SK-N-SH treated with all-trans-retinoic acid at 6 μM for 48 hours (cell line): ENCODE results near the gene SRPX2.

Experiments
- ATAC-seq: fragments of 200-7000 bp; cut with Tn5 transposase; 3 replicates; pipeline ENCODE4 v1.9.1; 2020; ENCODE audit warnings: mild to moderate bottlenecking, moderate library complexity
- ARNTL ChIP-seq: fragments of 450-650 bp; formaldehyde crosslinking; IDR thresholded peaks from 2 replicates; pipeline ENCODE4 v1.5.0; 2020; ENCODE audit warnings: low read depth, mild to moderate bottlenecking, moderate library complexity, borderline replicate concordance
- CREB5 ChIP-seq: fragments of 250-450 bp; sonication (Bioruptor Pico); IDR thresholded peaks from 2 replicates; pipeline ENCODE4 v1.5.1; 2020; ENCODE audit warnings: low read depth, mild to moderate bottlenecking, moderate library complexity
- ESRRG ChIP-seq: fragments of 250-450 bp; sonication (Bioruptor Pico); IDR thresholded peaks from 2 replicates; pipeline ENCODE4 v1.6.1; 2021; ENCODE audit warnings: mild to moderate bottlenecking
- GLIS3 ChIP-seq: fragments of 250-450 bp; sonication (Bioruptor Pico); IDR thresholded peaks from 2 replicates; pipeline ENCODE4 v1.5.0; 2020; ENCODE audit warnings: mild to moderate bottlenecking, moderate library complexity
- OSR1 ChIP-seq: fragments of 250-450 bp; sonication (Bioruptor Pico); IDR thresholded peaks from 2 replicates; pipeline ENCODE4 v1.8.0; 2022; ENCODE audit warnings: moderate library complexity, mild to moderate bottlenecking, inconsistent platforms
- PATZ1 ChIP-seq: fragments of 250-450 bp; sonication (Bioruptor Pico); IDR thresholded peaks from 2 replicates; pipeline ENCODE4 v1.8.0; 2020; ENCODE audit warnings: mild to moderate bottlenecking, moderate library complexity, borderline replicate concordance
- POU6F1 ChIP-seq: fragments of 250-450 bp; sonication (Bioruptor Pico); IDR thresholded peaks from 2 replicates; pipeline ENCODE4 v1.8.0; 2021; ENCODE audit warnings: low read depth, mild to moderate bottlenecking, moderate library complexity, borderline replicate concordance
- PPARA ChIP-seq: fragments of 250-450 bp; sonication (Bioruptor Pico); IDR thresholded peaks from 2 replicates; pipeline ENCODE4 v1.5.0; 2020; ENCODE audit warnings: mild to moderate bottlenecking, borderline replicate concordance
- RARB ChIP-seq: fragments of 250-450 bp; sonication (Bioruptor Pico); IDR thresholded peaks from 2 replicates; pipeline ENCODE4 v1.8.0; 2021; ENCODE audit warnings: mild to moderate bottlenecking, moderate library complexity
- TCF4 ChIP-seq: fragments of 250-450 bp; sonication (Bioruptor Pico); IDR thresholded peaks from 2 replicates; pipeline ENCODE4 v1.8.0; 2021; ENCODE audit warnings: mild to moderate bottlenecking, moderate library complexity, borderline replicate concordance
- TOX ChIP-seq: fragments of 250-450 bp; sonication (Bioruptor Pico); IDR thresholded peaks from 2 replicates; pipeline ENCODE4 v1.8.0; 2021; ENCODE audit warnings: mild to moderate bottlenecking, moderate library complexity, borderline replicate concordance
- ZC3H10 ChIP-seq: fragments of 250-450 bp; sonication (Bioruptor Pico); IDR thresholded peaks from 2 replicates; pipeline ENCODE4 v1.5.1; 2021; ENCODE audit warnings: mild to moderate bottlenecking, moderate library complexity
- ZFP3 ChIP-seq: fragments of 250-450 bp; sonication (Bioruptor Pico); IDR thresholded peaks from 2 replicates; pipeline ENCODE4 v1.5.0; 2020; ENCODE audit warnings: mild to moderate bottlenecking, moderate library complexity
- ZFP30 ChIP-seq: fragments of 450-650 bp; formaldehyde crosslinking; IDR thresholded peaks from 2 replicates; pipeline ENCODE4 v1.5.0; 2022; ENCODE audit warnings: mild to moderate bottlenecking, moderate library complexity
- ZNF565 ChIP-seq: fragments of 450-650 bp; formaldehyde crosslinking; conservative IDR thresholded peaks from 2 replicates; pipeline ENCODE4 v1.5.0; 2020; ENCODE audit warnings: low read depth, mild to moderate bottlenecking, moderate library complexity
- ZNF70 ChIP-seq: fragments of 450-650 bp; formaldehyde crosslinking; IDR thresholded peaks from 2 replicates; pipeline ENCODE4 v1.5.0; 2020; ENCODE audit warnings: mild to moderate bottlenecking, moderate library complexity
- TF ChIP-seq, protein P1 (sequence below): fragments of 250-450 bp; sonication (Bioruptor Pico); IDR thresholded peaks from 2 replicates; pipeline ENCODE4 v1.5.1; 2021; ENCODE audit warnings: mild to moderate bottlenecking, moderate library complexity

The SRPX2 gene

DNA sequence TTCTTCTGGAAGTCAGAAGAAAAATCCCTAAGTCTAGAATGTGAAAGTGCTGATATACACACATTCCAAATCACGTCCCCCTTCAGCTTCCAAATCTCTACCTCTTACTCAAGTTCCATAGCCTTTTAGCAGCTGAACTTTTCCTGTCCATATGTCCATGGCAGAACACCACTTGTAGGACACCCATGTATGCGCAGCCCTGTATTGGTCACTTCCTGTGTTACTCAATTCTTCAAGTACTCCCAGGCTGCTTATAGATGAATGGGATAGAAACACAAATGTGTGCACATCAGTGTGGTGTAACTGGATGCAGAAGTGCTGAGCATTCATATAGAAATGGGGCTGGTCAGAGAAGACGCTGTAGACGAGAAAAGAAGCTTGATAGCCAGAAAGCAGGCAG lies 18.8 kb downstream of the SRPX2 start:
- no peak for ATAC-seq
- TF ChIP-seq POU6F1 = no peak
- TF ChIP-seq ZC3H10 (CRISPR knock-in tag) = no peak
- no peak for TF ChIP-seq TOX (CRISPR knock-in tag)
- TF ChIP-seq ZNF70 (CRISPR knock-in tag) = no peak
- TF ChIP-seq PPARA (CRISPR knock-in tag) = no peak
- TF ChIP-seq CREB5 (CRISPR knock-in tag) = no peak
- no peak for TF ChIP-seq ZFP30 (CRISPR knock-in tag)
- no peak for TF ChIP-seq ZFP3 (CRISPR knock-in tag)
- TF ChIP-seq OSR1 (CRISPR knock-in tag) = no peak
- TF ChIP-seq, protein P1, sequence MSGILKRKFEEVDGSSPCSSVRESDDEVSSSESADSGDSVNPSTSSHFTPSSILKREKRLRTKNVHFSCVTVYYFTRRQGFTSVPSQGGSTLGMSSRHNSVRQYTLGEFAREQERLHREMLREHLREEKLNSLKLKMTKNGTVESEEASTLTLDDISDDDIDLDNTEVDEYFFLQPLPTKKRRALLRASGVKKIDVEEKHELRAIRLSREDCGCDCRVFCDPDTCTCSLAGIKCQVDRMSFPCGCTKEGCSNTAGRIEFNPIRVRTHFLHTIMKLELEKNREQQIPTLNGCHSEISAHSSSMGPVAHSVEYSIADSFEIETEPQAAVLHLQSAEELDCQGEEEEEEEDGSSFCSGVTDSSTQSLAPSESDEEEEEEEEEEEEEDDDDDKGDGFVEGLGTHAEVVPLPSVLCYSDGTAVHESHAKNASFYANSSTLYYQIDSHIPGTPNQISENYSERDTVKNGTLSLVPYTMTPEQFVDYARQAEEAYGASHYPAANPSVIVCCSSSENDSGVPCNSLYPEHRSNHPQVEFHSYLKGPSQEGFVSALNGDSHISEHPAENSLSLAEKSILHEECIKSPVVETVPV (CRISPR knock-in tag) = no peak
- no peak for TF ChIP-seq PATZ1 (CRISPR knock-in tag)
- TF ChIP-seq ZNF565 (CRISPR knock-in tag) = no peak

- TF ChIP-seq ESRRG = no peak
- TF ChIP-seq TCF4 = no peak
- TF ChIP-seq PATZ1 (CRISPR knock-in tag) = no peak
- no peak for TF ChIP-seq ZFP30 (CRISPR knock-in tag)
- TF ChIP-seq ARNTL (CRISPR knock-in tag) = no peak
- TF ChIP-seq, protein P1 (CRISPR knock-in tag) = no peak
- TF ChIP-seq CREB5 (CRISPR knock-in tag) = no peak
- no peak for TF ChIP-seq GLIS3 (CRISPR knock-in tag)
- TF ChIP-seq TOX (CRISPR knock-in tag) = no peak
- TF ChIP-seq ZNF565 (CRISPR knock-in tag) = no peak
- TF ChIP-seq ZFP3 (CRISPR knock-in tag) = no peak
- no peak for TF ChIP-seq POU6F1
- no peak for TF ChIP-seq RARB (CRISPR knock-in tag)
- no peak for ATAC-seq
These were observed 19.6 kb downstream of the SRPX2 start for GRCh38 chrX:100663642-100664041.
